ENCODE measurements around the gene ROS1. TPM values are rescaled to one million over a fixed set of nuclear protein-coding genes. Genes with fewer than 3 reads are reported as not detected.

ROS1 gene
- total and polyA plus RNA-seq, 10 of the 15 experiments (the other 5 are each of a cell fraction or from before 2014, with no cell fraction given) = under 0.01 to 0.07 (median 0.03) TPM; not detected in 5

- POLR2A ChIA-PET = no interaction called here
Measured at GRCh38 chr6:117387454-117387974, 38.2 kb downstream of the ROS1 start.

More at GRCh38 chr6:117387454-117387974, 38.2 kb downstream of the ROS1 start:
- no peak for TF ChIP-seq BMI1 (IDR thresholded peaks at IDR 0.05; ENCODE audit: borderline replicate concordance)
- no peak for TF ChIP-seq BCL3 (IDR thresholded peaks at IDR 0.05; ENCODE audit: borderline replicate concordance, insufficient read depth, low read depth, low read length, poor library complexity, severe bottlenecking)
- no peak for TF ChIP-seq RAD51 (IDR thresholded peaks at IDR 0.05)
- TF ChIP-seq RUNX3 (IDR thresholded peaks at IDR 0.05; ENCODE audit: low read length) = no peak
- TF ChIP-seq MAX (IDR thresholded peaks at IDR 0.05; ENCODE audit: low read depth, low read length) = no peak
- no peak for TF ChIP-seq ZNF687 (IDR thresholded peaks at IDR 0.05)
- no peak for TF ChIP-seq CHD1 (IDR thresholded peaks at IDR 0.05; ENCODE audit: low read depth, low read length)
- no peak for TF ChIP-seq TARDBP (IDR thresholded peaks at IDR 0.05; ENCODE audit: borderline replicate concordance)
- TF ChIP-seq FOXM1 (IDR thresholded peaks at IDR 0.05; ENCODE audit: low read depth, low read length) = no peak
- TF ChIP-seq E4F1 (IDR thresholded peaks at IDR 0.05; ENCODE audit: borderline replicate concordance, partially characterized antibody) = no peak
- no peak for TF ChIP-seq EGR1 (IDR thresholded peaks at IDR 0.05; ENCODE audit: borderline replicate concordance in 1 of 2, low read depth in 2 of 2, low read length in 2 of 2)
- ChIA-PET RAD21 (ENCODE audit: unreplicated experiment) (no interaction called here), SMC1A (ENCODE audit: uncharacterized antibody, unreplicated experiment) (no interaction called here), CTCF (no interaction called here)
- WGBS (ENCODE audit: insufficient coverage, insufficient replicate concordance, low lambda C conversion rate, missing lambda C conversion rate) = 39% methylated on average over 1 of the region's 1 CpG
- Histone ChIP-seq H3K27me3 (replicated peaks in 1 of 2; ENCODE audit: control insufficient read depth in 2 of 2, insufficient read depth in 2 of 2, low read length in 1 of 2) (no peaks in the 10 kb centered on the region), H2AFZ (ENCODE audit: control insufficient read depth, low read depth, low read length) (no peak overlapping the region), H3K4me1 (ENCODE audit: control insufficient read depth, insufficient read depth, low read length) (no peaks in the 10 kb centered on the region), H3K27ac (ENCODE audit: control insufficient read depth, insufficient read depth) (no peak overlapping the region), H3K4me2 (ENCODE audit: control insufficient read depth, insufficient read depth) (no peak overlapping the region), H3K4me3 (no peak overlapping the region), H3K36me3 (ENCODE audit: control insufficient read depth in 2 of 2, insufficient read depth in 2 of 2, low read length in 1 of 2) (no peaks in the 10 kb centered on the region), H4K20me1 (ENCODE audit: control insufficient read depth, insufficient read depth) (no peaks in the 10 kb centered on the region), H3K79me2 (ENCODE audit: control insufficient read depth, insufficient read depth, low read length) (no peaks in the 10 kb centered on the region), H3K9ac (ENCODE audit: control insufficient read depth, insufficient read depth, low read length) (no peak overlapping the region), H3K9me3 (replicated peaks; ENCODE audit: control insufficient read depth, insufficient read depth, low read length) (no peaks in the 10 kb centered on the region)
- FAIRE-seq (no peak), ATAC-seq (no peak), DNase-seq (ENCODE audit: low read depth, low spot score) (no peak)
- intact Hi-C loops (cut with micrococcal nuclease; ENCODE audit: unreplicated experiment) = no loop called here
- in situ Hi-C loops (cut with MboI) = no loop called here
- BruUV-seq (replicated peaks) = no TSS peak

Measured in GM12878 (cell line).